IPS-18a (cell line): ENCODE results near the gene FAM171A1.

Experiments used
- H3K27ac ChIP-seq: one replicate; pipeline ENCODE4 v1.5.1; 2013; ENCODE audit warnings: low read length
- H3K27me3 ChIP-seq: one replicate; pipeline ENCODE4 v1.6.1; 2013; ENCODE audit warnings: mild to moderate bottlenecking, low read length; ENCODE audit not compliant: control insufficient read depth, insufficient read depth
- H3K36me3 ChIP-seq: one replicate; pipeline ENCODE4 v1.6.1; 2013; ENCODE audit warnings: low read depth, low read length; ENCODE audit not compliant: control insufficient read depth
- H3K4me1 ChIP-seq: one replicate; pipeline ENCODE4 v1.6.1; 2013; ENCODE audit warnings: low read depth, low read length; ENCODE audit not compliant: control insufficient read depth
- H3K4me3 ChIP-seq: one replicate; pipeline ENCODE4 v1.5.1; 2013; ENCODE audit warnings: low read length
- H3K9ac ChIP-seq: one replicate; pipeline ENCODE4 v1.6.1; 2013; ENCODE audit warnings: mild to moderate bottlenecking, low read length, moderate library complexity
- H3K9me3 ChIP-seq: one replicate; pipeline ENCODE4 v1.6.1; 2013; ENCODE audit warnings: low read depth, low read length; ENCODE audit not compliant: control insufficient read depth

FAM171A1 gene

GRCh38 chr10:15325243-15325943 is 45.7 kb downstream of the FAM171A1 start:
- Histone ChIP-seq H3K27me3 (no peaks in the 10 kb centered on the region), H3K9me3 (no peaks in the 10 kb centered on the region), H3K4me1 (peaks cover 6% of the 10 kb centered on the region), H3K9ac (no peak overlapping the region), H3K4me3 (no peak overlapping the region), H3K36me3 (no peaks in the 10 kb centered on the region), H3K27ac (no peak overlapping the region)

GRCh38 chr10:15324611-15325010 is 46.5 kb downstream of the FAM171A1 start:
- Histone ChIP-seq H3K27me3 (no peaks in the 10 kb centered on the region), H3K27ac (no peak overlapping the region), H3K36me3 (no peaks in the 10 kb centered on the region), H3K4me1 (peaks cover 6% of the 10 kb centered on the region), H3K9me3 (no peaks in the 10 kb centered on the region), H3K9ac (no peak overlapping the region), H3K4me3 (no peak overlapping the region)

DNA sequence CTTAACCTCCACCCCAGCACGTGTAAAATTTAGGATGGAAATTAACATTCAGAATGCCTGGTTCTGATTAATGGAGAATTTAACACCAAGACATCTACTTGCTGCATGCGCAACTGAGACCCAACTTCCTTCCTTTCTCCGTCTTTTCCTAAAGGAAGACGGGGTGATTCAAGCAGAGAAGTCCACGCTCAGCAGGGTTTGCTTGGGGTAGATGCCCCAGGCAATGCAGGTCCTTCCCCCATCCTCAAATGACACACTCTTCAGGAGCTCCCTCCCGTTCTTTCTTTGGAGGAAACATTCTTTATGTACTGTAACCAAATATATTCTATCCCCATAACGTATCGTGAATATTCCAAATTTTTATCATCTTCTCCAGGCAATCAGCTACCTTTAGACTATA is 47.0 kb downstream of the FAM171A1 start:
- no peaks in the 10 kb centered on the region for H3K36me3 ChIP-seq
- H3K27me3 ChIP-seq, result no peaks in the 10 kb centered on the region
- no peak overlapping the region for H3K4me3 ChIP-seq
- H3K9me3 ChIP-seq, result no peaks in the 10 kb centered on the region
- H3K9ac ChIP-seq, result no peak overlapping the region
- H3K4me1 ChIP-seq, result peaks cover 6% of the 10 kb centered on the region
- H3K27ac ChIP-seq, result no peak overlapping the region

GRCh38 chr10:15322356-15322755 is 48.7 kb downstream of the FAM171A1 start:
- Histone ChIP-seq H3K36me3 (no peaks in the 10 kb centered on the region), H3K9ac (no peak overlapping the region), H3K27ac (no peak overlapping the region), H3K4me1 (peaks cover 6% of the 10 kb centered on the region), H3K4me3 (no peak overlapping the region), H3K9me3 (no peaks in the 10 kb centered on the region), H3K27me3 (no peaks in the 10 kb centered on the region)

- Histone ChIP-seq H3K4me1 (peaks cover 7% of the 10 kb centered on the region), H3K9ac (no peak overlapping the region), H3K9me3 (no peaks in the 10 kb centered on the region)
Measured at GRCh38 chr10:15321431-15322341, 49.4 kb downstream of the FAM171A1 start.

DNA sequence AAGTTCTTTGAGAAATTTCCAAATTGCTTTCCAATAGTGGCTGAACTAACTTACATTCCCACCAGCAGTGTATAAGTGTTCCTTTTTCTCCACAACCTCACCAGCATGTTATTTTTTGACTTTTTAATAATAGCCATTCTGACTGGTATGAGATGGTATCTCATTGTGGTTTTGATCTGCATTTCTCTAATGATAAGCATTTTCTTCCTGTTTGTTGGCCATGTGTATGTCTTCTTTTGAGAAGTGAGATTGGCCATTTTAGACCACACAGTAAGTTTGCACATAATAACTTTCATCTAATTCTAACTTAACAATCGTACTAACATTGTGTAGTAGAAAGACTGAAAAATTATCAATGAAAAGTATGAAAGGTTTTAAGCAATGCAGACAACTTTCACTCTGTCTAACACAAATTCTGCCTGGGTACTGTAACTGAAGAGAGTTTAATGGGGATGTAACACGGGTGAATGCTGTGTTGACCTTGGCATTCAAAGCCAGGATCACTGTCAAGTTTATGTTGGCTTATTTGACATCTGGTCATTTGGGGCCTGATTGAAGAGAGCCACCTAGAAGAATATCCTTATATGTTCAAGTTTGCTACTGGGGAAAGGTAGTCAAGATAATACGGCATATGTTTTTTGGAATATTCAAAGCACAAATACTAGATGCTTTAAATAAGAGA is 50.4 kb downstream of the FAM171A1 start:
- Histone ChIP-seq H3K9ac (no peak overlapping the region), H3K36me3 (no peaks in the 10 kb centered on the region), H3K4me1 (peaks cover 17% of the 10 kb centered on the region), H3K27ac (no peak overlapping the region), H3K4me3 (no peak overlapping the region), H3K27me3 (no peaks in the 10 kb centered on the region), H3K9me3 (no peaks in the 10 kb centered on the region)

More at GRCh38 chr10:15321431-15322341, 49.4 kb downstream of the FAM171A1 start:
- no peaks in the 10 kb centered on the region for H3K27me3 ChIP-seq
- no peak overlapping the region for H3K4me3 ChIP-seq
- H3K36me3 ChIP-seq, result no peaks in the 10 kb centered on the region
- no peak overlapping the region for H3K27ac ChIP-seq

- Histone ChIP-seq H3K27me3 (no peaks in the 10 kb centered on the region), H3K4me3 (no peak overlapping the region), H3K36me3 (no peaks in the 10 kb centered on the region), H3K4me1 (peaks cover 19% of the 10 kb centered on the region), H3K27ac (no peak overlapping the region), H3K9me3 (no peaks in the 10 kb centered on the region), H3K9ac (no peak overlapping the region)
Measured at GRCh38 chr10:15320118-15320517, 51.0 kb downstream of the FAM171A1 start.

DNA sequence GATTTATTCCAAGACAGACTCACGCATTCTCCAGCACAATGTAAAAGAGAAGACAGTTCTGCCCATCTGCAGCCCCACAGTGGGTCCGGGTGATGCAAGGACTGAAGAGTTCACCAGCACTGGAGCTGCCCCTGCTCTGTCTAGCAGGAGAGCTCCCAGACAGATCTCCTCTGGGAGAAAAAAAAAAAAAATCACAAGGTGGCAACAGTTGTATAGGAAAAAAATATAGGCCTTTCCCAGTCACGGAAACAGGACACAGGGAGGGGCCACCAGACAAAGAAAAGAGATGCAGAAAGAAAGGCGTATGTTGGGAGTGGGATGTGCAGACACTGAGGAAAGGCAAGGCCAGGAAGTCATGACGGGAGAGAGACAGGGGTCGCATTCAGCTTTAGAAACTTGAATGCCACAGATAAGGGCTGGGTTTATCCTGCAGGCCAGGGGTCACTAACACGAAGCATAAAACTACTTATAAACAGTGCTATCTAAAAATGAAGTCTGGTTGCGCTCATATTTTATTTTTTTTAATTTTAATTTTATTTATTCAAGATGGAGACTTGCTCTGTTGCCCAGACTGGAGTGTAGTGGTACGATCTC is 54.1 kb downstream of the FAM171A1 start:
- Histone ChIP-seq H3K4me1 (peaks cover 13% of the 10 kb centered on the region), H3K27ac (no peak overlapping the region), H3K9ac (no peak overlapping the region), H3K9me3 (no peaks in the 10 kb centered on the region), H3K27me3 (no peaks in the 10 kb centered on the region), H3K36me3 (no peaks in the 10 kb centered on the region), H3K4me3 (no peak overlapping the region)

GRCh38 chr10:15316145-15316544 is 54.9 kb downstream of the FAM171A1 start:
- H3K4me3 ChIP-seq, result no peak overlapping the region
- H3K4me1 ChIP-seq, result peaks cover 13% of the 10 kb centered on the region
- no peak overlapping the region for H3K27ac ChIP-seq
- H3K9me3 ChIP-seq, result no peaks in the 10 kb centered on the region
- H3K27me3 ChIP-seq, result no peaks in the 10 kb centered on the region
- H3K9ac ChIP-seq, result no peak overlapping the region
- no peaks in the 10 kb centered on the region for H3K36me3 ChIP-seq

- Histone ChIP-seq H3K4me3 (no peak overlapping the region), H3K9me3 (no peaks in the 10 kb centered on the region), H3K9ac (no peak overlapping the region), H3K27me3 (no peaks in the 10 kb centered on the region), H3K27ac (no peak overlapping the region), H3K36me3 (no peaks in the 10 kb centered on the region), H3K4me1 (peaks cover 13% of the 10 kb centered on the region)
Measured at GRCh38 chr10:15315286-15315685, 55.8 kb downstream of the FAM171A1 start.

GRCh38 chr10:15314482-15315045 is 56.5 kb downstream of the FAM171A1 start:
- Histone ChIP-seq H3K9ac (no peak overlapping the region), H3K4me3 (no peak overlapping the region), H3K4me1 (peaks cover 13% of the 10 kb centered on the region), H3K9me3 (no peaks in the 10 kb centered on the region), H3K36me3 (no peaks in the 10 kb centered on the region), H3K27ac (no peak overlapping the region), H3K27me3 (no peaks in the 10 kb centered on the region)
